SKM-1 (cell line): ENCODE data around the gene SORT1.

ENCODE experiments used
- DNase-seq: peaks from one replicate; lab custom pipeline; 2025; ENCODE audit not compliant: unreplicated experiment; lab: John Stamatoyannopoulos, UW

The SORT1 gene

GRCh38 chr1:109277434-109278204, 120.1 kb downstream of the SORT1 start:
- no peak for DNase-seq

- DNase-seq: no peak
Observed at GRCh38 chr1:109275706-109276345, 121.9 kb downstream of the SORT1 start.

GRCh38 chr1:109274533-109275476, 122.9 kb downstream of the SORT1 start:
- no peak for DNase-seq

- no peak for DNase-seq
Observed at GRCh38 chr1:109273570-109274288, 124.0 kb downstream of the SORT1 start.

- no peak for DNase-seq
Observed at GRCh38 chr1:109272831-109273547, 124.7 kb downstream of the SORT1 start.

- DNase-seq: no peak
Observed at GRCh38 chr1:109272021-109272799, 125.5 kb downstream of the SORT1 start.

- DNase-seq: no peak
Observed at GRCh38 chr1:109271458-109271857, 126.3 kb downstream of the SORT1 start.

GRCh38 chr1:109270623-109271317, 126.9 kb downstream of the SORT1 start:
- DNase-seq: no peak

- DNase-seq: no peak
Observed at GRCh38 chr1:109269981-109270622, 127.6 kb downstream of the SORT1 start.

GRCh38 chr1:109269212-109269980, 128.3 kb downstream of the SORT1 start:
- no peak for DNase-seq

- no peak for DNase-seq
Observed at GRCh38 chr1:109268431-109269211, 129.1 kb downstream of the SORT1 start.

GRCh38 chr1:109267743-109268300, 129.9 kb downstream of the SORT1 start:
- no peak for DNase-seq

GRCh38 chr1:109266965-109267364, 130.8 kb downstream of the SORT1 start:
- DNase-seq: no peak

GRCh38 chr1:109265741-109266330, 131.9 kb downstream of the SORT1 start:
- DNase-seq: no peak

GRCh38 chr1:109265016-109265415, 132.7 kb downstream of the SORT1 start:
- DNase-seq: no peak

- DNase-seq: no peak
Observed at GRCh38 chr1:109264379-109264755, 133.4 kb downstream of the SORT1 start.
